A549 (cell line): ENCODE measurements around the gene COQ4.

Experiments
- CHD4 ChIP-seq: fragments of 200-600 bp; sonication (generic); IDR thresholded peaks from 2 replicates; pipeline ENCODE4 v1.6.1; 2016; ENCODE audit warnings: antibody characterized with exemption, mild to moderate bottlenecking, borderline replicate concordance
- ZC3H11A ChIP-seq: fragments of 450-650 bp; IDR thresholded peaks from 2 replicates; pipeline ENCODE4 v1.6.1; 2014; ENCODE audit warnings: antibody characterized with exemption, mild to moderate bottlenecking

GRCh38 chr9:128340691-128341434 is 18.2 kb downstream of the COQ4 start:
- TF ChIP-seq CHD4, result no peak
- TF ChIP-seq ZC3H11A, result no peak
